GM21619 (cell line): ENCODE measurements around the gene RSPRY1.
A peak's percentile ranks its signal among the peaks of the same experiment; 100 is the strongest.
"Not testable (repeated sequence)": the region's sequence is repeated elsewhere in the genome, so short reads cannot be mapped to it uniquely, and the experiment has no call there.

ENCODE experiments used
- ATAC-seq: cut with Tn5 transposase; IDR thresholded peaks from one replicate; pipeline ENCODE4 v1.9.1; 2021; ENCODE audit not compliant: unreplicated experiment

Gene RSPRY1

GRCh38 chr16:57268804-57269800, 83.0 kb downstream of the RSPRY1 start:
- ATAC-seq: no peak

- ATAC-seq: no peak
These were observed 84.3 kb downstream of the RSPRY1 start for GRCh38 chr16:57270221-57271062.

GRCh38 chr16:57271063-57271345, 84.9 kb downstream of the RSPRY1 start:
- no peak for ATAC-seq

GRCh38 chr16:57271867-57272495, 85.9 kb downstream of the RSPRY1 start:
- ATAC-seq: no peak

GRCh38 chr16:57273359-57273758, 87.2 kb downstream of the RSPRY1 start:
- ATAC-seq: no peak

GRCh38 chr16:57273826-57274225, 87.7 kb downstream of the RSPRY1 start:
- no peak for ATAC-seq

GRCh38 chr16:57275946-57276345, 89.8 kb downstream of the RSPRY1 start:
- not testable (repeated sequence) for ATAC-seq

- no peak for ATAC-seq
These were observed 90.5 kb downstream of the RSPRY1 start for GRCh38 chr16:57276596-57276995.

- ATAC-seq: no peak
These were observed 91.5 kb downstream of the RSPRY1 start for GRCh38 chr16:57277586-57277985.

GRCh38 chr16:57278494-57278893, 92.4 kb downstream of the RSPRY1 start:
- no peak for ATAC-seq

- ATAC-seq: no peak
These were observed 93.9 kb downstream of the RSPRY1 start for GRCh38 chr16:57279780-57280638.

- ATAC-seq: no peak
These were observed 95.7 kb downstream of the RSPRY1 start for GRCh38 chr16:57281791-57282190.

GRCh38 chr16:57282510-57283213, 96.5 kb downstream of the RSPRY1 start:
- no peak for ATAC-seq

- no peak for ATAC-seq
These were observed 97.3 kb downstream of the RSPRY1 start for GRCh38 chr16:57283214-57283958.

- no peak for ATAC-seq
These were observed 97.8 kb downstream of the RSPRY1 start for GRCh38 chr16:57283959-57284208.

GRCh38 chr16:57284209-57284951, 98.3 kb downstream of the RSPRY1 start, which contains the start of gene PLLP:
PLLP (minus strand) TSS chr16:57284672; CDS start chr16:57284540, 132 bp downstream.
- peak; percentile 47 for ATAC-seq

- no peak for ATAC-seq
These were observed 98.8 kb downstream of the RSPRY1 start for GRCh38 chr16:57284952-57285363.

GRCh38 chr16:57285379-57285778, 99.2 kb downstream of the RSPRY1 start:
- ATAC-seq: no peak
